K562 (cell line): ENCODE measurements around the gene FHDC1. TPM values are rescaled to one million over a fixed set of nuclear protein-coding genes. Genes with fewer than 3 reads are reported as not detected.

Experiments used
- ARNT ChIP-seq, 2 experiments: fragments of 450-650 bp; IDR thresholded peaks; 2 replicates each; pipeline ENCODE4 v1.6.1; 2016; ENCODE audit warnings: mild to moderate bottlenecking in 1 of 2
- BCL6 ChIP-seq: fragments of 250-450 bp; sonication (Bioruptor Pico); IDR thresholded peaks from 2 replicates; pipeline ENCODE4 v1.4.0; 2020
- C11orf30 ChIP-seq: fragments of 450-650 bp; IDR thresholded peaks from 2 replicates; pipeline ENCODE4 v1.6.1; 2016; ENCODE audit warnings: low read depth, mild to moderate bottlenecking
- CEBPB ChIP-seq: fragments of 450-650 bp; IDR thresholded peaks from 2 replicates; pipeline ENCODE4 v1.6.1; 2016; ENCODE audit warnings: missing genetic modification characterization, missing compliant biosample characterization
- EGR1 ChIP-seq: fragments of 450-650 bp; conservative IDR thresholded peaks from 2 replicates; pipeline ENCODE4 v1.6.1; 2017; ENCODE audit warnings: mild to moderate bottlenecking
- GATA2 ChIP-seq: sonication (generic); formaldehyde crosslinking; IDR thresholded peaks from 2 replicates; pipeline ENCODE4 v1.4.0; 2020; ENCODE audit warnings: mild to moderate bottlenecking, missing genetic modification reagents
- GATAD2A ChIP-seq: fragments of 450-650 bp; IDR thresholded peaks from 2 replicates; pipeline ENCODE4 v1.6.1; 2017
- GATAD2B ChIP-seq: fragments of 450-650 bp; IDR thresholded peaks from 2 replicates; pipeline ENCODE4 v1.6.1; 2017; ENCODE audit warnings: mild to moderate bottlenecking, borderline replicate concordance
- GTF2A2 ChIP-seq: IDR thresholded peaks from 2 replicates; pipeline ENCODE4 v1.6.1; 2016; ENCODE audit warnings: mild to moderate bottlenecking, missing genetic modification characterization, missing compliant biosample characterization
- KLF13 ChIP-seq: fragments of 450-650 bp; IDR thresholded peaks from 2 replicates; pipeline ENCODE4 v1.6.1; 2016; ENCODE audit warnings: missing genetic modification characterization, low read depth, mild to moderate bottlenecking, missing compliant biosample characterization, moderate library complexity, borderline replicate concordance
- MAX ChIP-seq: sonication (generic); formaldehyde crosslinking; IDR thresholded peaks from 2 replicates; pipeline ENCODE4 v1.9.0; 2022; ENCODE audit warnings: mild to moderate bottlenecking, missing genetic modification reagents
- MCM3 ChIP-seq: fragments of 450-650 bp; IDR thresholded peaks from 2 replicates; pipeline ENCODE4 v1.6.1; 2016
- MTA3 ChIP-seq: fragments of 450-650 bp; formaldehyde crosslinking; IDR thresholded peaks from 2 replicates; pipeline ENCODE4 v1.6.1; 2017; ENCODE audit warnings: mild to moderate bottlenecking, borderline replicate concordance
- NFATC3 ChIP-seq: fragments of 450-650 bp; IDR thresholded peaks from 2 replicates; pipeline ENCODE4 v1.6.1; 2017; ENCODE audit warnings: mild to moderate bottlenecking
- POLR2G ChIP-seq: fragments of 200-400 bp; formaldehyde crosslinking; IDR thresholded peaks from 2 replicates; pipeline ENCODE4 v1.6.1; 2017; ENCODE audit warnings: low read depth, mild to moderate bottlenecking, antibody characterized with exemption, low read length, moderate library complexity
- SLC30A9 ChIP-seq: fragments of 250-450 bp; sonication (Bioruptor Pico); IDR thresholded peaks from 2 replicates; pipeline ENCODE4 v1.8.0; 2022; ENCODE audit warnings: mild to moderate bottlenecking, moderate library complexity
- SPI1 ChIP-seq: IDR thresholded peaks from 2 replicates; pipeline ENCODE4 v1.6.1; 2011; ENCODE audit warnings: low read depth, low read length, control low read depth, borderline replicate concordance
- TFAP4 ChIP-seq: sonication (generic); formaldehyde crosslinking; IDR thresholded peaks from 2 replicates; pipeline ENCODE4 v1.8.0; 2022; ENCODE audit warnings: missing genetic modification reagents, mild to moderate bottlenecking, moderate library complexity, borderline replicate concordance
- XRCC3 ChIP-seq: fragments of 450-650 bp; IDR thresholded peaks from 2 replicates; pipeline ENCODE4 v1.6.1; 2017; ENCODE audit warnings: mild to moderate bottlenecking, moderate library complexity
- ZBTB33 ChIP-seq: sonication (generic); formaldehyde crosslinking; IDR thresholded peaks from 2 replicates; pipeline ENCODE4 v1.8.1; 2023; ENCODE audit warnings: mild to moderate bottlenecking, missing genetic modification reagents
- ZC3H4 ChIP-seq: sonication (generic); formaldehyde crosslinking; IDR thresholded peaks from 2 replicates; pipeline ENCODE4 v1.9.0; 2021; ENCODE audit warnings: missing genetic modification reagents, borderline replicate concordance
- ZNF3 ChIP-seq: fragments of 250-450 bp; sonication (Bioruptor Pico); IDR thresholded peaks from 2 replicates; pipeline ENCODE4 v1.5.0; 2021; ENCODE audit warnings: mild to moderate bottlenecking, moderate library complexity
- ZNF398 ChIP-seq: fragments of 250-450 bp; sonication (Bioruptor Pico); IDR thresholded peaks from 2 replicates; pipeline ENCODE4 v1.8.0; 2021; ENCODE audit warnings: moderate library complexity, mild to moderate bottlenecking, inconsistent platforms
- polyA plus RNA-seq, 8 experiments: library from polyadenylated mRNA; depleted of rRNA in 4 of 8; stranded (reverse) in 5 of 8; unstranded in 3 of 8; fragments of >200 nt; fragmentation: Nextera tagmentation in 2 of 8; fragmentation: Illumina TruSeq in 1 of 8; extraction: Ambion mirVana in 2 of 8; extraction: Trizol in 1 of 8; gene quantifications; 2 replicates each; pipeline versions ENCODE4 v1.2.1 to v1.2.3, GENCODE V29; 2011 to 2014; ENCODE audit warnings: inconsistent platforms in 1 of 8, missing spikeins in 1 of 8
- total RNA-seq, 7 experiments: library from RNA; depleted of rRNA in 6 of 7; stranded (reverse); fragments of >200 nt in 6 of 7; fragmentation: Illumina TruSeq in 2 of 7; extraction: Trizol in 2 of 7; gene quantifications; 2 replicates each; pipeline versions ENCODE4 v1.2.1 to v1.2.3, GENCODE V29; 2011 to 2021; ENCODE audit warnings: low replicate concordance in 1 of 7

Gene FHDC1
- total and polyA plus RNA-seq, 9 of the 15 experiments (the other 6 are each of a cell fraction or from before 2014, with no cell fraction given), result 0.01 to 0.43 (median 0.07) TPM

GRCh38 chr4:152937336-152938236, 1.5 kb downstream of the FHDC1 start (continued):
- TF ChIP-seq ZC3H4 (CRISPR knock-in tag) (no peak), ZNF3 (no peak), GATAD2B (peak; percentile 91), XRCC3 (no peak), KLF13 (tag) (no peak), GTF2A2 (tag) (no peak), CEBPB (no peak), MAX (CRISPR knock-in tag) (0 out of 2 replicates have a peak, but pooled peaks have one; percentile 15), EGR1 (peak; percentile 64), ARNT (IDR thresholded peaks at IDR 0.05) (no peak), GATAD2A (0 out of 2 replicates have a peak, but pooled peaks have one; percentile 33), ZNF398 (CRISPR knock-in tag) (no peak), GATA2 (peak; percentile 52), POLR2G (no peak), TFAP4 (CRISPR knock-in tag) (peak; percentile 83), BCL6 (CRISPR knock-in tag) (no peak), ZBTB33 (no peak), SLC30A9 (CRISPR knock-in tag) (no peak), MCM3 (no peak), NFATC3 (no peak), MTA3 (peak; percentile 73), C11orf30 (no peak), SPI1 (no peak)
